HL-60 (cell line): ENCODE measurements around the gene ATP5PO.

Experiments used
- DNase-seq, 2 experiments: peaks; one replicate each; pipeline ENCODE4 v3.0.0-alpha.2; 2010 to 2020; ENCODE audit warnings: low read depth in 1 of 2, low spot score in 1 of 2
- H3K27ac ChIP-seq: fragments of 250-450 bp; sonication (Bioruptor Pico); replicated peaks from 2 replicates; pipeline ENCODE4 v1.5.1; 2020; ENCODE audit warnings: mild to moderate bottlenecking, moderate library complexity
- H3K27me3 ChIP-seq: fragments of 250-450 bp; sonication (Bioruptor Pico); 2 replicates; pipeline ENCODE4 v1.5.1; 2021; ENCODE audit warnings: mild to moderate bottlenecking, moderate library complexity; ENCODE audit not compliant: insufficient read depth, poor library complexity, severe bottlenecking
- H3K4me3 ChIP-seq: replicated peaks from 2 replicates; pipeline ENCODE4 v1.5.1; 2011; ENCODE audit warnings: mild to moderate bottlenecking, control low read depth, low read length; ENCODE audit not compliant: insufficient read depth
- GABPA ChIP-seq: IDR thresholded peaks from 2 replicates; pipeline ENCODE4 v1.6.1; 2012; ENCODE audit warnings: low read depth
- POLR2AphosphoS5 ChIP-seq: IDR thresholded peaks from 2 replicates; pipeline ENCODE4 v1.6.1; 2012; ENCODE audit warnings: low read depth
- SPI1 ChIP-seq: IDR thresholded peaks from 2 replicates; pipeline ENCODE4 v1.6.1; 2012; ENCODE audit warnings: low read depth, mild to moderate bottlenecking, borderline replicate concordance
- TF ChIP-seq, protein P1 (sequence below): IDR thresholded peaks from 2 replicates; pipeline ENCODE4 v1.6.1; 2012; ENCODE audit warnings: low read depth; ENCODE audit not compliant: insufficient replicate concordance
- TF ChIP-seq, protein P2 (sequence below): IDR thresholded peaks from one replicate; pipeline ENCODE4 v1.5.1; 2011; ENCODE audit warnings: low read length, control low read depth, inconsistent platforms; ENCODE audit not compliant: insufficient read depth

ATP5PO gene

DNA sequence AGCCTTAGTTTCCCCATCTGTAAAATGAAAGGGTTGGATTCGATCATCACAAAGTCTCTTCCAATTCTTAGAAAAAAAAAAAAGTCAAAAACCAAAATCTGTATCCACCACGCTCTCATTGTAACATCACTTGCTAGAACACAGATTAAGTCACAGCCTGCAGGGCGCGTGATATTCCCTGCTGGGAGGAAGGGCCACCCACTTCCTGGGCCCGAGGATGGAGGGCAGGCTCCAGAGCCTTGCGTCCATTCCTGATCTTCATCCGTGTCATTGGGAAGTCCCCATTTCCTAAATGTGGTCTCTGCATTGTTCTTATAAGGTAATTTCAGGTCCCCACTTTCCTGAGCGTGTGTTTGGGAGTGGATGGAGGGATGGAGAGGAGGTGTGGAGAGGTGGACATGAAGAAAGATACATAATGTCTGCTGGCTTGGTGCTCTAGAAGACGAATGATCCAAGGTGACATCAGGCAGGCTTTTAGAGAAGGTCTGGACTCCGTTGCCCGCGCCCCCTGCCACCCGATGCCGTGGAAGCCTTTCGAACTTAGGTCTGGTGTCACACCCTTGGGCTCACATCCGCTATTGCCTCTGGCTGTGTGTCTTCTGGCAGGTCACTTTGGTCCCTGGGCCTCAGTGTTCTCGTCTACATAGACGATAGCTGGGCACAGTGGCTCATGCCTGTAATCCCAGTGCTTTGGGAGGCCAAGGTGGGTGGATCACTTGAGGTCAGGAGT lies 56.1 kb downstream of the ATP5PO start:
- TF ChIP-seq, protein P1, sequence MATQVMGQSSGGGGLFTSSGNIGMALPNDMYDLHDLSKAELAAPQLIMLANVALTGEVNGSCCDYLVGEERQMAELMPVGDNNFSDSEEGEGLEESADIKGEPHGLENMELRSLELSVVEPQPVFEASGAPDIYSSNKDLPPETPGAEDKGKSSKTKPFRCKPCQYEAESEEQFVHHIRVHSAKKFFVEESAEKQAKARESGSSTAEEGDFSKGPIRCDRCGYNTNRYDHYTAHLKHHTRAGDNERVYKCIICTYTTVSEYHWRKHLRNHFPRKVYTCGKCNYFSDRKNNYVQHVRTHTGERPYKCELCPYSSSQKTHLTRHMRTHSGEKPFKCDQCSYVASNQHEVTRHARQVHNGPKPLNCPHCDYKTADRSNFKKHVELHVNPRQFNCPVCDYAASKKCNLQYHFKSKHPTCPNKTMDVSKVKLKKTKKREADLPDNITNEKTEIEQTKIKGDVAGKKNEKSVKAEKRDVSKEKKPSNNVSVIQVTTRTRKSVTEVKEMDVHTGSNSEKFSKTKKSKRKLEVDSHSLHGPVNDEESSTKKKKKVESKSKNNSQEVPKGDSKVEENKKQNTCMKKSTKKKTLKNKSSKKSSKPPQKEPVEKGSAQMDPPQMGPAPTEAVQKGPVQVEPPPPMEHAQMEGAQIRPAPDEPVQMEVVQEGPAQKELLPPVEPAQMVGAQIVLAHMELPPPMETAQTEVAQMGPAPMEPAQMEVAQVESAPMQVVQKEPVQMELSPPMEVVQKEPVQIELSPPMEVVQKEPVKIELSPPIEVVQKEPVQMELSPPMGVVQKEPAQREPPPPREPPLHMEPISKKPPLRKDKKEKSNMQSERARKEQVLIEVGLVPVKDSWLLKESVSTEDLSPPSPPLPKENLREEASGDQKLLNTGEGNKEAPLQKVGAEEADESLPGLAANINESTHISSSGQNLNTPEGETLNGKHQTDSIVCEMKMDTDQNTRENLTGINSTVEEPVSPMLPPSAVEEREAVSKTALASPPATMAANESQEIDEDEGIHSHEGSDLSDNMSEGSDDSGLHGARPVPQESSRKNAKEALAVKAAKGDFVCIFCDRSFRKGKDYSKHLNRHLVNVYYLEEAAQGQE: no peak
- TF ChIP-seq, protein P2, sequence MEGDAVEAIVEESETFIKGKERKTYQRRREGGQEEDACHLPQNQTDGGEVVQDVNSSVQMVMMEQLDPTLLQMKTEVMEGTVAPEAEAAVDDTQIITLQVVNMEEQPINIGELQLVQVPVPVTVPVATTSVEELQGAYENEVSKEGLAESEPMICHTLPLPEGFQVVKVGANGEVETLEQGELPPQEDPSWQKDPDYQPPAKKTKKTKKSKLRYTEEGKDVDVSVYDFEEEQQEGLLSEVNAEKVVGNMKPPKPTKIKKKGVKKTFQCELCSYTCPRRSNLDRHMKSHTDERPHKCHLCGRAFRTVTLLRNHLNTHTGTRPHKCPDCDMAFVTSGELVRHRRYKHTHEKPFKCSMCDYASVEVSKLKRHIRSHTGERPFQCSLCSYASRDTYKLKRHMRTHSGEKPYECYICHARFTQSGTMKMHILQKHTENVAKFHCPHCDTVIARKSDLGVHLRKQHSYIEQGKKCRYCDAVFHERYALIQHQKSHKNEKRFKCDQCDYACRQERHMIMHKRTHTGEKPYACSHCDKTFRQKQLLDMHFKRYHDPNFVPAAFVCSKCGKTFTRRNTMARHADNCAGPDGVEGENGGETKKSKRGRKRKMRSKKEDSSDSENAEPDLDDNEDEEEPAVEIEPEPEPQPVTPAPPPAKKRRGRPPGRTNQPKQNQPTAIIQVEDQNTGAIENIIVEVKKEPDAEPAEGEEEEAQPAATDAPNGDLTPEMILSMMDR: no peak
- TF ChIP-seq POLR2AphosphoS5 (no peak), SPI1 (no peak), GABPA (no peak)
- Histone ChIP-seq H3K4me3 (no peak overlapping the region), H3K27ac (no peak overlapping the region), H3K27me3 (no peaks in the 10 kb centered on the region)
- no peak for DNase-seq

DNA sequence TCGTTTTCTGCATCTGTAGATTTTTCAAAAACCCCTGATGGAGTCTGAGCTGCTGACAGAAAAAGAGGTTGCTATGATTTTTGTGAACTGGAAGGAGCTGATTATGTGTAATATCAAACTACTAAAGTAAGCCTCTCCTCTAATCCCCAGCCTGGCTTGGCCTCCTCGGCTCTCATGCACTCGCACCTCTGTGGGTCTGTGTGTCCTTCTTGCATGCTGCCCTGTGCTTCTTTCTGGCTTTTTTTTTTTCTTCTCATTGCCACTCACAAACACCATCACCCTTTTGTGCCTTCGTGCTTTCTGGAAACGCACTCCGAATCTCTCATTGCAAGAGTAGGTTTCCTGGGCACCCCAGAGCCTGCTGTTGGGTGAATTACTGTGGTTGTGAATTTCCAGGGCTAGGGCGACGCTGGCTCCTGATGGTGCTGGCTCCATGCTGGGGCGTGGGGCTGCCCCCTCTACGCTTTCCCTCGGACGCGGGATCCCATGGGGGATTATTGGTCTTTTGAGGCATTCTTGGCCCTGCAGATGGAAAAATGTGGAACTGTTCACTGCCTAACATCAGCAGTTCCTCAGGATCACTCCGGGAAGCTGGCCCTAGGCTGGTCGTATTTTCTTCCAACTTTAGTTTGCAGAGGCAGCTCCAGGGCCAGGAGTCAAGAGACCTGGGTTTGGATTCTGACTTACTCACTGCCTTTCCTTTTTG lies 56.8 kb downstream of the ATP5PO start:
- Histone ChIP-seq H3K27me3 (no peaks in the 10 kb centered on the region), H3K4me3 (no peak overlapping the region), H3K27ac (no peak overlapping the region)
- DNase-seq: no peak
- TF ChIP-seq, protein P1: no peak

DNA sequence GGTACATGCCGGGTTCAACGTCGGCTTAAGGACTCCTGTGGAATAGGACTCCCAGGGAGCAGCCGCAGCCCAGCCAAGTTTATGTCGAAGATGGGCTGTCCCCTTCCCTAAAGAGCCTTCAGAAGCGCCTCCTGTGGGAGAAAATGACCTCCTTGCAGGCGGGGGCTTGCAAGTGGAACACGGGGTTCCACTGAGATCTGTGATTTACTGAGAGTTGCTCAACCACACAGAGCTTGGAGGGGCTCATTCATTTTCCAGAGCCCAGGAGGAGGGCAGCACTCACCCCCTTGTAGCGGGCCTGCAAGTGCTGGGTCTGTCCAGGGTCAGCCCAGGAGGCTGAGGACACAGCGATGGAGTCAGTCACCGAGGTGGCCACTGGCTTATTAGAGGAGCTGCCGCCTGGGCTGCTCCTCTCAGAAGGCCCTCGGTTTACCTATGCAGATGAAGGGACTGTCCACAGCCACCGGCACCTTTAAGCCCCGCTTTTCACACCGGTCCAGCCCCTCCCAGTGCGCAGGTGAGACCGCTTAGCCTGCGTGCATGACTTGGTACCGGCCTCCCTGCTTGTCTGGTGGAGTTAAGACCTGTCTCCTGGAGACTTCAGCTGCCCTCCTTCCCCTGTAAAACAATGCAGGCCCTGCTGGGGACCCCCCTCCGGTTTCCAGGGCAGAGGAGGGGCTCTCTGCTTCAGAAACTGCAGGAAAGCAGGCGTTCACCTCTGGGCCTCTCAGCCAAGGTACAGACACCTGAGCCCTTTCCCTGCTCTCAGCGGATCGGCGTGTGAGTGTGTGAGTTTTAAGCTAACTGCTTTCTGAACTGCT lies 57.5 kb downstream of the ATP5PO start:
- DNase-seq: no peak
- TF ChIP-seq, protein P2: no peak
- no peak for TF ChIP-seq SPI1
- no peak for TF ChIP-seq POLR2AphosphoS5
- no peak for TF ChIP-seq GABPA
- TF ChIP-seq, protein P1: no peak
- H3K27me3 ChIP-seq: no peaks in the 10 kb centered on the region
- no peak overlapping the region for H3K27ac ChIP-seq
- no peak overlapping the region for H3K4me3 ChIP-seq
